Neural progenitor cell (in vitro differentiated cells): Measurements from ENCODE around the gene DOCK9. TPM values are rescaled to one million over a fixed set of nuclear protein-coding genes. Genes with fewer than 3 reads are reported as not detected.

ENCODE experiments used
- DNase-seq: peaks from one replicate; pipeline ENCODE4 v3.0.0-alpha.2; 2016; ENCODE audit warnings: low spot score
- H2AFZ ChIP-seq: fragments of 200-600 bp; sonication (generic); replicated peaks from 2 replicates; pipeline ENCODE4 v1.6.1; 2016; ENCODE audit warnings: antibody characterized with exemption
- H3F3A ChIP-seq: fragments of 200-600 bp; sonication (generic); 2 replicates; pipeline ENCODE4 v1.6.1; 2016; ENCODE audit warnings: antibody characterized with exemption, low read depth
- H3K27ac ChIP-seq: fragments of 200-600 bp; sonication (generic); 2 replicates; pipeline ENCODE4 v1.5.1; 2016; ENCODE audit warnings: mild to moderate bottlenecking
- H3K27me3 ChIP-seq: fragments of 200-600 bp; sonication (generic); 2 replicates; pipeline ENCODE4 v1.6.1; 2016; ENCODE audit warnings: mild to moderate bottlenecking, moderate library complexity
- H3K36me3 ChIP-seq: fragments of 200-600 bp; sonication (generic); 2 replicates; pipeline ENCODE4 v1.5.1; 2016
- H3K4me1 ChIP-seq: fragments of 200-600 bp; sonication (generic); 2 replicates; pipeline ENCODE4 v1.6.1; 2016; ENCODE audit warnings: mixed run types
- H3K4me2 ChIP-seq: fragments of 200-600 bp; sonication (generic); 2 replicates; pipeline ENCODE4 v1.6.1; 2016
- H3K4me3 ChIP-seq: fragments of 200-600 bp; sonication (generic); 2 replicates; pipeline ENCODE4 v1.5.1; 2016
- H3K79me2 ChIP-seq: fragments of 200-600 bp; sonication (generic); 2 replicates; pipeline ENCODE4 v1.6.1; 2016; ENCODE audit warnings: low read depth
- H3K9ac ChIP-seq: fragments of 200-600 bp; sonication (generic); 2 replicates; pipeline ENCODE4 v1.6.1; 2016
- H3K9me3 ChIP-seq: fragments of 200-600 bp; sonication (generic); 2 replicates; pipeline ENCODE4 v1.5.1; 2016; ENCODE audit warnings: low read depth
- H4K20me1 ChIP-seq: fragments of 200-600 bp; sonication (generic); 2 replicates; pipeline ENCODE4 v1.6.1; 2016; ENCODE audit warnings: low read depth
- H3K27ac Mint-ChIP-seq: 3 replicates; pipeline ENCODE4 v1.8.0; 2021; ENCODE audit warnings: mixed read lengths
- H3K27me3 Mint-ChIP-seq: 2 replicates; pipeline ENCODE4 v1.8.0; 2022; ENCODE audit warnings: low read depth, mild to moderate bottlenecking, inconsistent platforms, moderate library complexity, mixed read lengths; ENCODE audit not compliant: insufficient read depth
- H3K36me3 Mint-ChIP-seq: 3 replicates; pipeline ENCODE4 v1.8.0; 2021; ENCODE audit warnings: mixed read lengths
- H3K4me1 Mint-ChIP-seq: 3 replicates; pipeline ENCODE4 v1.8.0; 2021; ENCODE audit warnings: mixed read lengths
- H3K4me3 Mint-ChIP-seq: 3 replicates; pipeline ENCODE4 v1.8.0; 2021; ENCODE audit warnings: mild to moderate bottlenecking, moderate library complexity, mixed read lengths
- H3K9me3 Mint-ChIP-seq: 3 replicates; pipeline ENCODE4 v1.8.0; 2020; ENCODE audit warnings: mixed read lengths
- EZH2 ChIP-seq: fragments of 200-600 bp; sonication (generic); IDR thresholded peaks from 2 replicates; pipeline ENCODE4 v1.6.1; 2017; ENCODE audit warnings: antibody characterized with exemption, mild to moderate bottlenecking, moderate library complexity
- EZH2phosphoT487 ChIP-seq: fragments of 200-600 bp; sonication (generic); IDR thresholded peaks from 2 replicates; pipeline ENCODE4 v1.6.1; 2017; ENCODE audit warnings: antibody characterized with exemption
- total RNA-seq: library from RNA; depleted of rRNA; stranded (reverse); fragments of >200 nt; gene quantifications from 2 replicates; pipeline ENCODE4 v1.2.3, GENCODE V29; 2015; ENCODE audit warnings: low replicate concordance
- TF ChIP-seq, protein P1 (sequence below): fragments of 200-600 bp; sonication (generic); IDR thresholded peaks from 2 replicates; pipeline ENCODE4 v1.5.1; 2017; ENCODE audit warnings: antibody characterized with exemption, mild to moderate bottlenecking

DOCK9 gene
- total RNA-seq, 1 donor from 2014 or later = 16.6 TPM

DNA sequence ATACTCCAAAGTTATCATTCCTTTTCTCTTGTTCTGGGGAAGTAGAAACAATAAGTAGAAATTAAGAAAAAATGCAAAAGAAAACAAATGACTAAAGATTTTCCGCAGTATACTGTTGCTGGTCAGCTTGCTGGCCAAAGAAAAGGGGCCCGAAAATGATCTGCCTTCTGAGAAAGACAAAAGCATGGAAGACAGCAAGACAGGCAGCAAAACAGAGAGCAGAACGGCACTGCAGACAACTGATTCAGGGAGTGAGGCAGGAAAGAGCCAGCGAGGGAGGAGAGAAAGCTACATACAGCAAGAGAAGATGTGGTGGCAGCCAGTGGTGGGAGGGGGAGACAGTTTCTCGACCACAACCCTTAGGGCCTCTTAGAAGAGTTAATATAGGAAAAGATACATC lies 5.3 kb upstream of the DOCK9 start:
- peaks cover 7% of the 10 kb centered on the region for H3K4me1 Mint-ChIP-seq
- no peak overlapping the region for H3K4me3 Mint-ChIP-seq
- H3K27me3 Mint-ChIP-seq = peaks cover 5% of the 10 kb centered on the region

DNA sequence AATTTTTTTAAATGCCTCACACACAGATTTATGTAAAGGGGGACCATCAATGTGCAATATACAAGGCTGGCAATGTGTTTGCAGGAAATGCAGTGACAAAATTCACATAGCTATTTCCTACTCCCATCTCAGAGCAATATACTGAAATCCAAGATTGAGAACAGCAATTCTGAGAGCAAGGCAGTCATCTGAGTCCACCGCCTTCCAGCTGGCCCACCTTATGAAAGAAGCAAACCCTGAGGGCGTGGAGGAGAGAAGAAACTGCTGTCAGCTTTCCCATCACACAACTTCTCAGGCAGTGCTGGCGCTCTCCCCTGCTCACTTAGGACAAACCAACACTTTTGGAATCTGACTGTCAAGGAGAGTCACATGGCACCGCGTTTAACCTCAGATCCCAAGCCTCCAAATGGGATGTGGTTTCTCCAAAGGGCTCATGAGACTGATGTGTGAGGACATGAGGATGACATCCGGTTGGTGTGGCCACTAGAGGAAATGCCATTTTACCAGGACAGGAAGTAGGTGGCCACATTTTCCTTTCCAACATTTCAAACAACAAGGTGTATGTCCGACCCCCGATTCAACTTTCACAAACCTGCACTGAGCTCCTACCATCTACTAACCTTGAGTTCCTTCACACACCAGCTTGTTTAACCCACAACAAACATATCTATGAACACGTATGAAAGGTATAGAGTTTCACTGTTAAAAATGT lies 3.7 kb upstream of the DOCK9 start:
- no peak overlapping the region for H3K4me3 Mint-ChIP-seq

More for the DNA sequence above, 5.3 kb upstream of the DOCK9 start:
- H4K20me1 ChIP-seq = no peaks in the 10 kb centered on the region
- peaks cover 8% of the 10 kb centered on the region for H3K4me1 ChIP-seq
- H3K4me3 ChIP-seq = no peak overlapping the region
- H3K9ac ChIP-seq = no peak overlapping the region
- no peak overlapping the region for H3K27ac Mint-ChIP-seq
- no peaks in the 10 kb centered on the region for H3K36me3 ChIP-seq
- no peak overlapping the region for H2AFZ ChIP-seq
- H3K9me3 Mint-ChIP-seq = no peaks in the 10 kb centered on the region
- no peak overlapping the region for H3K27ac ChIP-seq
- H3K9me3 ChIP-seq = no peaks in the 10 kb centered on the region
- H3K36me3 Mint-ChIP-seq = no peaks in the 10 kb centered on the region
- H3K79me2 ChIP-seq = no peaks in the 10 kb centered on the region
- no peak overlapping the region for H3K4me2 ChIP-seq
- no peaks in the 10 kb centered on the region for H3F3A ChIP-seq
- no peak for DNase-seq
- no peaks in the 10 kb centered on the region for H3K27me3 ChIP-seq
- TF ChIP-seq, protein P1, sequence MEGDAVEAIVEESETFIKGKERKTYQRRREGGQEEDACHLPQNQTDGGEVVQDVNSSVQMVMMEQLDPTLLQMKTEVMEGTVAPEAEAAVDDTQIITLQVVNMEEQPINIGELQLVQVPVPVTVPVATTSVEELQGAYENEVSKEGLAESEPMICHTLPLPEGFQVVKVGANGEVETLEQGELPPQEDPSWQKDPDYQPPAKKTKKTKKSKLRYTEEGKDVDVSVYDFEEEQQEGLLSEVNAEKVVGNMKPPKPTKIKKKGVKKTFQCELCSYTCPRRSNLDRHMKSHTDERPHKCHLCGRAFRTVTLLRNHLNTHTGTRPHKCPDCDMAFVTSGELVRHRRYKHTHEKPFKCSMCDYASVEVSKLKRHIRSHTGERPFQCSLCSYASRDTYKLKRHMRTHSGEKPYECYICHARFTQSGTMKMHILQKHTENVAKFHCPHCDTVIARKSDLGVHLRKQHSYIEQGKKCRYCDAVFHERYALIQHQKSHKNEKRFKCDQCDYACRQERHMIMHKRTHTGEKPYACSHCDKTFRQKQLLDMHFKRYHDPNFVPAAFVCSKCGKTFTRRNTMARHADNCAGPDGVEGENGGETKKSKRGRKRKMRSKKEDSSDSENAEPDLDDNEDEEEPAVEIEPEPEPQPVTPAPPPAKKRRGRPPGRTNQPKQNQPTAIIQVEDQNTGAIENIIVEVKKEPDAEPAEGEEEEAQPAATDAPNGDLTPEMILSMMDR = no peak
- TF ChIP-seq EZH2phosphoT487 (no peak), EZH2 (no peak)

DNA sequence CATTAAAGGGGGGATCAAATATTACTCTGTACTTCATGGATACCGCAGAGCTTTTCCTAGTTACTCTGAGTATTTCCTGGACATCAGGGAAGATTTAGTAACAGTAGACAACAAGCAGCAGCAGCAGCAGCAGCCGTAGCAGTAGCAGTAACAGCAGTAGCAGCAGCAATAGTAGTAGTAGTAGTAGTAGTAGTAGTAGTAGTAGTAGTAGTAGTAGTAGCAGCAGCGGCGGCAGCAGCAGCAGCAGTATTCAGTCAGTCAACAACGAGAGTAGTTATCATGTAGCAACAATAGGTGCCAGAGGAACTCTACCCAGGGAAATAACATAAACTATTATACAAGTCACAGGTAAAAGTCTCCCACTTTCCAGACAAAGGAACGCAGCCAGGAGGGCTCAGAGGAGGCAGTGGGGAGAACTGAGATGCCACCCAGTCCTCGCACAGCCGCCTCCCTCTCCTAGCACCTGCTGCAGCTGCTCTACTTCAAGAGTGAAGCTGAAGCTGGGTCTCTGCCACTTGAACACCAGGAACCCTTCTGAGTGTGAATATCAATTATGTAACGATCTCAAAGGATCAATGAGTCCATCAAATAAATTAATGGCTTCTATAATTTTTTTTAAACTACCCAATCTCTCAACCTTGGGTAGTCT lies 1.3 kb upstream of the DOCK9 start:
- Mint-ChIP-seq H3K4me3 (no peak overlapping the region), H3K27me3 (peaks cover 3% of the 10 kb centered on the region), H3K4me1 (peaks cover 39% of the 10 kb centered on the region), H3K36me3 (no peaks in the 10 kb centered on the region), H3K27ac (peak overlapping the region; percentile 18), H3K9me3 (no peaks in the 10 kb centered on the region)
- H3K36me3 ChIP-seq = no peaks in the 10 kb centered on the region
- no peak overlapping the region for H3K4me3 ChIP-seq
- H3K27me3 ChIP-seq = no peaks in the 10 kb centered on the region
- no peak overlapping the region for H3K9ac ChIP-seq
- no peak overlapping the region for H3K27ac ChIP-seq
- no peaks in the 10 kb centered on the region for H3K9me3 ChIP-seq
- no peak overlapping the region for H2AFZ ChIP-seq
- TF ChIP-seq EZH2 (no peak), EZH2phosphoT487 (no peak)
- TF ChIP-seq, protein P1 = no peak
- DNase-seq = no peak
- peaks cover 16% of the 10 kb centered on the region for H3F3A ChIP-seq
- no peaks in the 10 kb centered on the region for H4K20me1 ChIP-seq
- H3K4me2 ChIP-seq = no peak overlapping the region
- peaks cover 30% of the 10 kb centered on the region for H3K4me1 ChIP-seq
- H3K79me2 ChIP-seq = no peaks in the 10 kb centered on the region

More for the DNA sequence above, 3.7 kb upstream of the DOCK9 start:
- Histone ChIP-seq H3K27ac (no peak overlapping the region), H3K4me3 (no peak overlapping the region), H3F3A (peaks cover 5% of the 10 kb centered on the region), H3K36me3 (no peaks in the 10 kb centered on the region), H3K79me2 (no peaks in the 10 kb centered on the region), H3K4me1 (peaks cover 25% of the 10 kb centered on the region), H3K4me2 (no peak overlapping the region), H2AFZ (no peak overlapping the region), H3K9me3 (no peaks in the 10 kb centered on the region), H3K27me3 (no peaks in the 10 kb centered on the region), H4K20me1 (no peaks in the 10 kb centered on the region), H3K9ac (no peak overlapping the region)
- Mint-ChIP-seq H3K4me1 (peaks cover 23% of the 10 kb centered on the region), H3K27me3 (peaks cover 5% of the 10 kb centered on the region), H3K36me3 (no peaks in the 10 kb centered on the region), H3K9me3 (no peaks in the 10 kb centered on the region), H3K27ac (no peak overlapping the region)
- no peak for DNase-seq
- TF ChIP-seq, protein P1 = no peak
- TF ChIP-seq EZH2 (no peak), EZH2phosphoT487 (no peak)
